Stimulated activated CD8-positive, alpha-beta memory T cell treated with anti-CD3 and anti-CD28 coated beads, Interleukin-15, amount 100 ng/mL, for 4 hours (primary cell): Measurements from ENCODE around the gene DYNC1I2.
"Not testable (repeated sequence)": the region's sequence is repeated elsewhere in the genome, so short reads cannot be mapped to it uniquely, and the experiment has no call there.

Experiments
- DNase-seq, 2 donors: peaks; one replicate each; pipeline ENCODE4 v3.0.0-alpha.2; 2020; ENCODE audit warnings: low read depth in 2 of 2

DYNC1I2 gene

GRCh38 chr2:171774581-171774980, 87.3 kb downstream of the DYNC1I2 start:
- DNase-seq = not testable (repeated sequence)

GRCh38 chr2:171778515-171778914, 91.2 kb downstream of the DYNC1I2 start:
- DNase-seq = no peak

GRCh38 chr2:171785450-171785849, 98.2 kb downstream of the DYNC1I2 start:
- no peak for DNase-seq

- no peak for DNase-seq
Measured at GRCh38 chr2:171787333-171788072, 100.2 kb downstream of the DYNC1I2 start.

- DNase-seq = no peak
Measured at GRCh38 chr2:171788316-171788993, 101.2 kb downstream of the DYNC1I2 start.

GRCh38 chr2:171789956-171790355, 102.7 kb downstream of the DYNC1I2 start:
- DNase-seq = no peak

GRCh38 chr2:171791361-171791760, 104.1 kb downstream of the DYNC1I2 start:
- DNase-seq = no peak

GRCh38 chr2:171792157-171792556, 104.9 kb downstream of the DYNC1I2 start:
- DNase-seq = no peak

- DNase-seq = no peak
Measured at GRCh38 chr2:171792886-171793580, 105.8 kb downstream of the DYNC1I2 start.

GRCh38 chr2:171793691-171794678, 106.7 kb downstream of the DYNC1I2 start:
- no peak for DNase-seq

GRCh38 chr2:171794918-171795317, 107.6 kb downstream of the DYNC1I2 start:
- DNase-seq = no peak
